ENCODE data around the gene ZSCAN20.
A peak's percentile ranks its signal among the peaks of the same experiment; 100 is the strongest.

ZSCAN20 gene

DNA sequence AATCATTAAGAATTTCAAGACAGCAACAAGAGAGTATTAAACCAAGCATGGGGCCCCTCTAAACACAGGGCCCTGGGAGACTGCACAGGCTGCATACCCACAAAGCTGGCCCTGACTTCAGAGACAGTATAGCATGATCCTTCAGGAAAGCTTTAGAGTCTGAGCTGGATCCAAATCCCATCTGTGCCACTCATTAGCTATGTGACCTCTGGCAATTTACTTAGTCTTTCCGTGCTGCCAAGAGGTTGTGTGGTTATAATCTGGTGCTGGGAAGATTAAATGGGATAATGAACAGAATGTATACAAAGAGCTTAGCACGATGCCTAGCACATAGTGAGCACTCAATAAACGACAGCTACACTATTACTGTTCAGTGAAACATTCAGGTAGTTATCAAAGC, 45.5 kb upstream of the ZSCAN20 start:
- Histone ChIP-seq H3K27ac (replicated peaks; ENCODE audit: low read length) (no peak overlapping the region), H3K18ac (ENCODE audit: low read length) (no peak overlapping the region), H3K4me1 (ENCODE audit: control insufficient read depth in 2 of 2, insufficient read depth in 1 of 2, low read depth in 1 of 2, low read length in 2 of 2) (peaks cover 13% of the 10 kb centered on the region in 2 donors), H4K8ac (ENCODE audit: low read depth, low read length) (no peak overlapping the region), H2AK5ac (ENCODE audit: low read depth, low read length) (no peak overlapping the region), H2AFZ (ENCODE audit: low read length) (no peak overlapping the region), H2BK15ac (ENCODE audit: low read length) (no peak overlapping the region), H3K9me3 (replicated peaks in 1 of 2; ENCODE audit: control insufficient read depth in 2 of 2, insufficient read depth in 1 of 2, low read depth in 1 of 2, low read length in 2 of 2) (peaks cover 0 to 2% of the 10 kb centered on the region in 2 donors), H3K9ac (ENCODE audit: low read depth, low read length, poor library complexity) (no peak overlapping the region), H3K27me3 (ENCODE audit: control insufficient read depth in 3 of 3, insufficient read depth in 3 of 3, low read depth in 1 of 3, low read length in 3 of 3) (peaks cover 0 to 17% (median 15%) of the 10 kb centered on the region in 3 experiments), H3K4me2 (ENCODE audit: insufficient read depth, low read length, poor library complexity, severe bottlenecking) (no peak overlapping the region), H2BK12ac (ENCODE audit: low read length) (no peak overlapping the region), H3K14ac (ENCODE audit: low read length) (no peak overlapping the region), H3K4ac (ENCODE audit: low read length) (no peak overlapping the region), H3K79me1 (ENCODE audit: low read depth, low read length) (no peaks in the 10 kb centered on the region), H2BK5ac (ENCODE audit: low read length) (no peak overlapping the region), H3K36me3 (replicated peaks in 1 of 2; ENCODE audit: control insufficient read depth in 2 of 2, insufficient read depth in 2 of 2, low read length in 2 of 2) (no peaks in the 10 kb centered on the region), H4K91ac (ENCODE audit: low read depth, low read length, poor library complexity) (no peak overlapping the region), H3K23ac (ENCODE audit: low read depth, low read length, poor library complexity) (no peak overlapping the region), H2BK120ac (ENCODE audit: low read depth, low read length) (no peak overlapping the region), H3K4me3 (ENCODE audit: low read length in 2 of 2) (no peak overlapping the region)
- no CpG with 5 or more reads among the region's 3 CpGs for WGBS, 2 donors (ENCODE audit: extremely low coverage in 2 of 2, insufficient read length in 2 of 2, insufficient replicate concordance in 1 of 2)
- no peak for DNase-seq (ENCODE audit: low spot score)

DNA sequence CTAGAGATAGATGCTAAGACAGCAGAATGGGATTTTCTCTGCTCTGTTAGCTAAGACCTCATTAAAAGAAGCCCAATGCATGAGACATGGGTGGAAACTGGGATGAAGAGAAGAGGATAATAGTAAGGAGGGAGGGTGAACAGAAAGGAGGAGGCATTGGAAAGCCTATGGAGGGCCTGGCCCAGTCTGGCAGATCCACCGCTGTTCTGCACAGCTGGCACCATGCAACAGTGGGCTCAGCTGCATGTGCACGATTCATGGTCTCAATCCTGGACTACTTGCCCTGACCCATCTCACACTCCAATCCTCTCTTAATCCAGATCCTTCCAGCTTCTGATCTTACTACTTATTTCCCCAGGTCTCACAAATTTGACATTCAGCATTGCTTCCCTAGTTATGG, 43.8 kb upstream of the ZSCAN20 start:
- Histone ChIP-seq H4K91ac (ENCODE audit: low read depth, low read length, poor library complexity) (no peak overlapping the region), H2AFZ (ENCODE audit: low read length) (no peak overlapping the region), H2AK5ac (ENCODE audit: low read depth, low read length) (no peak overlapping the region), H3K14ac (ENCODE audit: low read length) (no peak overlapping the region), H3K9me3 (replicated peaks in 1 of 2; ENCODE audit: control insufficient read depth in 2 of 2, insufficient read depth in 1 of 2, low read depth in 1 of 2, low read length in 2 of 2) (no peaks in the 10 kb centered on the region), H2BK12ac (ENCODE audit: low read length) (no peak overlapping the region), H3K23ac (ENCODE audit: low read depth, low read length, poor library complexity) (no peak overlapping the region), H3K18ac (ENCODE audit: low read length) (no peak overlapping the region), H3K27ac (replicated peaks; ENCODE audit: low read length) (no peak overlapping the region), H3K36me3 (replicated peaks in 1 of 2; ENCODE audit: control insufficient read depth in 2 of 2, insufficient read depth in 2 of 2, low read length in 2 of 2) (no peaks in the 10 kb centered on the region), H4K8ac (ENCODE audit: low read depth, low read length) (no peak overlapping the region), H2BK15ac (ENCODE audit: low read length) (no peak overlapping the region), H2BK120ac (ENCODE audit: low read depth, low read length) (no peak overlapping the region), H3K27me3 (ENCODE audit: control insufficient read depth in 3 of 3, insufficient read depth in 3 of 3, low read depth in 1 of 3, low read length in 3 of 3) (peaks cover 0 to 17% (median 15%) of the 10 kb centered on the region in 3 experiments), H3K9ac (ENCODE audit: low read depth, low read length, poor library complexity) (no peak overlapping the region), H3K4me3 (ENCODE audit: low read length in 2 of 2) (no peak overlapping the region), H3K4me1 (ENCODE audit: control insufficient read depth in 2 of 2, insufficient read depth in 1 of 2, low read depth in 1 of 2, low read length in 2 of 2) (peaks cover 13 to 15% of the 10 kb centered on the region in 2 donors), H2BK5ac (ENCODE audit: low read length) (no peak overlapping the region), H3K79me1 (ENCODE audit: low read depth, low read length) (no peaks in the 10 kb centered on the region), H3K4ac (ENCODE audit: low read length) (no peak overlapping the region), H3K4me2 (ENCODE audit: insufficient read depth, low read length, poor library complexity, severe bottlenecking) (no peak overlapping the region)
- WGBS, 2 donors (ENCODE audit: extremely low coverage in 2 of 2, insufficient read length in 2 of 2, insufficient replicate concordance in 1 of 2), result no CpG with 5 or more reads among the region's 2 CpGs
- DNase-seq (ENCODE audit: low spot score), result no peak

DNA sequence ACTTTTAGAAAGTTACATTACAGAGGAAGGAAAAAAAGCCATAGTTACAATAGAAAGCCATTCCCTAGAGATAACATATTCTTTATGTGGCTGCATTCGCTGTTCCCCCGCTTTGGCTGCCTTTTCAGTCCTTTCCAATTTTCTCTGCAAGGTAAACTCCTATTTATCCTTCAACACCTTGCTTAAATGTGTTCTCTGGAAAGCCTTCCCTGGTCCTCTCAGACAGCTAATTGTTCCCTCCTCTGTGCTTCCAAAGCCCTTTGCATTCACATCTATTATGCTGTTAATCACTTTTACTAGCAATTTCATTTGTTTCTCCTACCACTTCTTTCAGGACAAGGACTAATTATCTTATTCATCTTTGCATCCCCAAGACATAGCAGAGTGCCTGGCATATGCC, 43.1 kb upstream of the ZSCAN20 start:
- H2BK15ac ChIP-seq (ENCODE audit: low read length), result no peak overlapping the region
- peaks cover 13 to 18% of the 10 kb centered on the region in 2 donors for H3K4me1 ChIP-seq (ENCODE audit: control insufficient read depth in 2 of 2, insufficient read depth in 1 of 2, low read depth in 1 of 2, low read length in 2 of 2)
- no peak overlapping the region for H3K4me2 ChIP-seq (ENCODE audit: insufficient read depth, low read length, poor library complexity, severe bottlenecking)
- H2BK5ac ChIP-seq (ENCODE audit: low read length), result no peak overlapping the region
- H3K36me3 ChIP-seq (replicated peaks in 1 of 2; ENCODE audit: control insufficient read depth in 2 of 2, insufficient read depth in 2 of 2, low read length in 2 of 2), result no peaks in the 10 kb centered on the region
- no CpG with 5 or more reads among the region's 2 CpGs for WGBS, 2 donors (ENCODE audit: extremely low coverage in 2 of 2, insufficient read length in 2 of 2, insufficient replicate concordance in 1 of 2)
- no peak overlapping the region for H3K23ac ChIP-seq (ENCODE audit: low read depth, low read length, poor library complexity)
- no peak overlapping the region for H2BK120ac ChIP-seq (ENCODE audit: low read depth, low read length)
- no peak overlapping the region for H2AK5ac ChIP-seq (ENCODE audit: low read depth, low read length)
- H3K4me3 ChIP-seq (ENCODE audit: low read length in 2 of 2), result no peak overlapping the region
- H3K14ac ChIP-seq (ENCODE audit: low read length), result no peak overlapping the region
- no peak overlapping the region for H4K91ac ChIP-seq (ENCODE audit: low read depth, low read length, poor library complexity)
- H3K9me3 ChIP-seq (replicated peaks in 1 of 2; ENCODE audit: control insufficient read depth in 2 of 2, insufficient read depth in 1 of 2, low read depth in 1 of 2, low read length in 2 of 2), result no peaks in the 10 kb centered on the region
- no peaks in the 10 kb centered on the region for H3K79me1 ChIP-seq (ENCODE audit: low read depth, low read length)
- no peak overlapping the region for H2AFZ ChIP-seq (ENCODE audit: low read length)
- DNase-seq (ENCODE audit: low spot score), result no peak
- peaks cover 0 to 17% (median 15%) of the 10 kb centered on the region in 3 experiments for H3K27me3 ChIP-seq (ENCODE audit: control insufficient read depth in 3 of 3, insufficient read depth in 3 of 3, low read depth in 1 of 3, low read length in 3 of 3)
- no peak overlapping the region for H3K9ac ChIP-seq (ENCODE audit: low read depth, low read length, poor library complexity)
- H2BK12ac ChIP-seq (ENCODE audit: low read length), result no peak overlapping the region
- no peak overlapping the region for H4K8ac ChIP-seq (ENCODE audit: low read depth, low read length)
- H3K4ac ChIP-seq (ENCODE audit: low read length), result no peak overlapping the region
- H3K18ac ChIP-seq (ENCODE audit: low read length), result no peak overlapping the region
- no peak overlapping the region for H3K27ac ChIP-seq (replicated peaks; ENCODE audit: low read length)

DNA sequence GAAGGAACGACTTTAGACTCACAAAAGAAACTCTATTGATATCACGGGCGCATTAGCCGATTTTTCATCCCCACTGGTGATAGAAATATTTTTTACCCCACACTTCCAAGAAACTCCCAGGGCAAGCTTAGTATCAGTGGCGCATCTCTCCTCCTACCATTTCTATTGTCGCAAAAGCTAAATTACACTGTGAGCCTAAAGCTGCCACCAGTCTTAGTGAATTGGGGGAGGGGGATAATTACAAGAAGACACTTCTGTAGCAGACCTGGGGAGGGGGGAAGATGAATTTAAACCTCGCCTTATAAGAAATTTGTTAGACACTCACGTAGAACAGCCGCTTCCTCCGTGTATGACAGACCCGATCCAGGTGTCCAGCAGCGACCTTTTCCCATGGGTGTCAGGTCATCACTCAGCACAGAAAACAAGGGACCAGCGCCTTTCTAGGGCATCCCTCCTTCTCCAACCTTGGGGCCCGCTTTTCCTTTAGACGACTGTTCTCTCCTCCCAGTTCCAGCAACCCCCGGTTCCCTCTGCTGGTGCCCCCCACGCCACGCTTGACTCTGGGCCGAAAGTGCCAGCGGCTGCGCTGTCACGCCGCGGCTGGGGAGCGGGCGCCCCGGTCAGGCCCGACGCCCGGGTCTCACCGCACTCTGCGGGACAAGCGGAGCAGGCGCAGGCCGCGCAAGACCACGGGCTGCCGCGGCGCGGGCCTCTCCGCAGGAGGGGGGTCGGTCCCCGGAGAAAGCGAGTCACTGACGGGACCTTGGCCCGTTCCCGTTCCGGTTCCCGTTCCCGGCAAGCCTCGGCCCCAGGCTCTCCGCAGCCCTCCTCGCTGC, 42.4 kb upstream of the ZSCAN20 start:
- no peak overlapping the region for H4K91ac ChIP-seq (ENCODE audit: low read depth, low read length, poor library complexity)
- H3K36me3 ChIP-seq (replicated peaks in 1 of 2; ENCODE audit: control insufficient read depth in 2 of 2, insufficient read depth in 2 of 2, low read length in 2 of 2), result no peaks in the 10 kb centered on the region
- H2BK5ac ChIP-seq (ENCODE audit: low read length), result peak overlapping the region; percentile 33
- no peak overlapping the region for H2BK120ac ChIP-seq (ENCODE audit: low read depth, low read length)
- DNase-seq (ENCODE audit: low spot score), result peak; percentile 20
- no CpG with 5 or more reads among the region's 54 CpGs for WGBS, 2 donors (ENCODE audit: extremely low coverage in 2 of 2, insufficient read length in 2 of 2, insufficient replicate concordance in 1 of 2)
- H3K4me3 ChIP-seq (ENCODE audit: low read length in 2 of 2), result peak overlapping the region; percentile 67 to 87
- H3K27ac ChIP-seq (replicated peaks; ENCODE audit: low read length), result no peak overlapping the region
- H3K23ac ChIP-seq (ENCODE audit: low read depth, low read length, poor library complexity), result peak overlapping the region; percentile 53
- H2AK5ac ChIP-seq (ENCODE audit: low read depth, low read length), result no peak overlapping the region
- peak overlapping the region; percentile 93 for H2AFZ ChIP-seq (ENCODE audit: low read length)
- H2BK12ac ChIP-seq (ENCODE audit: low read length), result no peak overlapping the region
- no peak overlapping the region for H3K14ac ChIP-seq (ENCODE audit: low read length)
- H3K4me2 ChIP-seq (ENCODE audit: insufficient read depth, low read length, poor library complexity, severe bottlenecking), result peak overlapping the region; percentile 99
- H3K27me3 ChIP-seq (ENCODE audit: control insufficient read depth in 3 of 3, insufficient read depth in 3 of 3, low read depth in 1 of 3, low read length in 3 of 3), result peaks cover 0 to 17% (median 15%) of the 10 kb centered on the region in 3 experiments
- H3K9me3 ChIP-seq (replicated peaks in 1 of 2; ENCODE audit: control insufficient read depth in 2 of 2, insufficient read depth in 1 of 2, low read depth in 1 of 2, low read length in 2 of 2), result no peaks in the 10 kb centered on the region
- H3K9ac ChIP-seq (ENCODE audit: low read depth, low read length, poor library complexity), result peak overlapping the region; percentile 57
- H2BK15ac ChIP-seq (ENCODE audit: low read length), result peak overlapping the region; percentile 10
- no peak overlapping the region for H3K4ac ChIP-seq (ENCODE audit: low read length)
- H4K8ac ChIP-seq (ENCODE audit: low read depth, low read length), result no peak overlapping the region
- H3K18ac ChIP-seq (ENCODE audit: low read length), result peak overlapping the region; percentile 81
- no peaks in the 10 kb centered on the region for H3K79me1 ChIP-seq (ENCODE audit: low read depth, low read length)
- peaks cover 15 to 23% of the 10 kb centered on the region in 2 donors for H3K4me1 ChIP-seq (ENCODE audit: control insufficient read depth in 2 of 2, insufficient read depth in 1 of 2, low read depth in 1 of 2, low read length in 2 of 2)
